Ishikawa (cell line): ENCODE measurements around the gene BTBD9.

Experiments used
- CEBPB ChIP-seq: IDR thresholded peaks from 2 replicates; pipeline ENCODE4 v1.6.1; 2012
- EGR1 ChIP-seq: IDR thresholded peaks from 2 replicates; pipeline ENCODE4 v1.6.1; 2012
- EP300 ChIP-seq: IDR thresholded peaks from 2 replicates; pipeline ENCODE4 v1.6.1; 2012; ENCODE audit warnings: borderline replicate concordance
- FOXM1 ChIP-seq: IDR thresholded peaks from 2 replicates; pipeline ENCODE4 v1.6.1; 2012; ENCODE audit warnings: low read depth, borderline replicate concordance
- NFIC ChIP-seq: IDR thresholded peaks from 2 replicates; pipeline ENCODE4 v1.6.1; 2012
- RAD21 ChIP-seq: IDR thresholded peaks from 2 replicates; pipeline ENCODE4 v1.6.1; 2012; ENCODE audit warnings: low read depth
- TAF1 ChIP-seq: IDR thresholded peaks from 2 replicates; pipeline ENCODE4 v1.6.1; 2012; ENCODE audit warnings: low read depth, mild to moderate bottlenecking
- TCF12 ChIP-seq: IDR thresholded peaks from 2 replicates; pipeline ENCODE4 v1.6.1; 2012; ENCODE audit warnings: low read depth
- TEAD4 ChIP-seq: IDR thresholded peaks from 2 replicates; pipeline ENCODE4 v1.6.1; 2012
- YY1 ChIP-seq: IDR thresholded peaks from 2 replicates; pipeline ENCODE4 v1.6.1; 2012; ENCODE audit warnings: low read depth
- ZBTB7A ChIP-seq: IDR thresholded peaks from 2 replicates; pipeline ENCODE4 v1.6.1; 2012; ENCODE audit warnings: low read depth
- TF ChIP-seq, protein P1 (sequence below): IDR thresholded peaks from 2 replicates; pipeline ENCODE4 v1.6.1; 2012; ENCODE audit warnings: low read depth, mild to moderate bottlenecking

GRCh38 chr6:38272222-38272621, 367.5 kb downstream of the BTBD9 start:
- TF ChIP-seq CEBPB (no peak), TAF1 (no peak), RAD21 (no peak), EP300 (no peak), YY1 (no peak), FOXM1 (no peak), TCF12 (no peak), EGR1 (no peak), NFIC (no peak), ZBTB7A (no peak), TEAD4 (no peak)
- TF ChIP-seq, protein P1, sequence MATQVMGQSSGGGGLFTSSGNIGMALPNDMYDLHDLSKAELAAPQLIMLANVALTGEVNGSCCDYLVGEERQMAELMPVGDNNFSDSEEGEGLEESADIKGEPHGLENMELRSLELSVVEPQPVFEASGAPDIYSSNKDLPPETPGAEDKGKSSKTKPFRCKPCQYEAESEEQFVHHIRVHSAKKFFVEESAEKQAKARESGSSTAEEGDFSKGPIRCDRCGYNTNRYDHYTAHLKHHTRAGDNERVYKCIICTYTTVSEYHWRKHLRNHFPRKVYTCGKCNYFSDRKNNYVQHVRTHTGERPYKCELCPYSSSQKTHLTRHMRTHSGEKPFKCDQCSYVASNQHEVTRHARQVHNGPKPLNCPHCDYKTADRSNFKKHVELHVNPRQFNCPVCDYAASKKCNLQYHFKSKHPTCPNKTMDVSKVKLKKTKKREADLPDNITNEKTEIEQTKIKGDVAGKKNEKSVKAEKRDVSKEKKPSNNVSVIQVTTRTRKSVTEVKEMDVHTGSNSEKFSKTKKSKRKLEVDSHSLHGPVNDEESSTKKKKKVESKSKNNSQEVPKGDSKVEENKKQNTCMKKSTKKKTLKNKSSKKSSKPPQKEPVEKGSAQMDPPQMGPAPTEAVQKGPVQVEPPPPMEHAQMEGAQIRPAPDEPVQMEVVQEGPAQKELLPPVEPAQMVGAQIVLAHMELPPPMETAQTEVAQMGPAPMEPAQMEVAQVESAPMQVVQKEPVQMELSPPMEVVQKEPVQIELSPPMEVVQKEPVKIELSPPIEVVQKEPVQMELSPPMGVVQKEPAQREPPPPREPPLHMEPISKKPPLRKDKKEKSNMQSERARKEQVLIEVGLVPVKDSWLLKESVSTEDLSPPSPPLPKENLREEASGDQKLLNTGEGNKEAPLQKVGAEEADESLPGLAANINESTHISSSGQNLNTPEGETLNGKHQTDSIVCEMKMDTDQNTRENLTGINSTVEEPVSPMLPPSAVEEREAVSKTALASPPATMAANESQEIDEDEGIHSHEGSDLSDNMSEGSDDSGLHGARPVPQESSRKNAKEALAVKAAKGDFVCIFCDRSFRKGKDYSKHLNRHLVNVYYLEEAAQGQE, result no peak
